SK-N-DZ (cell line): Measurements from ENCODE around the gene DBH.

Source experiments
- DNase-seq: peaks from one replicate; pipeline ENCODE4 v3.0.0-alpha.2; 2015; ENCODE audit warnings: low spot score

The DBH gene

GRCh38 chr9:133701321-133701980 lies 65.3 kb downstream of the DBH start:
- no peak for DNase-seq

DNA sequence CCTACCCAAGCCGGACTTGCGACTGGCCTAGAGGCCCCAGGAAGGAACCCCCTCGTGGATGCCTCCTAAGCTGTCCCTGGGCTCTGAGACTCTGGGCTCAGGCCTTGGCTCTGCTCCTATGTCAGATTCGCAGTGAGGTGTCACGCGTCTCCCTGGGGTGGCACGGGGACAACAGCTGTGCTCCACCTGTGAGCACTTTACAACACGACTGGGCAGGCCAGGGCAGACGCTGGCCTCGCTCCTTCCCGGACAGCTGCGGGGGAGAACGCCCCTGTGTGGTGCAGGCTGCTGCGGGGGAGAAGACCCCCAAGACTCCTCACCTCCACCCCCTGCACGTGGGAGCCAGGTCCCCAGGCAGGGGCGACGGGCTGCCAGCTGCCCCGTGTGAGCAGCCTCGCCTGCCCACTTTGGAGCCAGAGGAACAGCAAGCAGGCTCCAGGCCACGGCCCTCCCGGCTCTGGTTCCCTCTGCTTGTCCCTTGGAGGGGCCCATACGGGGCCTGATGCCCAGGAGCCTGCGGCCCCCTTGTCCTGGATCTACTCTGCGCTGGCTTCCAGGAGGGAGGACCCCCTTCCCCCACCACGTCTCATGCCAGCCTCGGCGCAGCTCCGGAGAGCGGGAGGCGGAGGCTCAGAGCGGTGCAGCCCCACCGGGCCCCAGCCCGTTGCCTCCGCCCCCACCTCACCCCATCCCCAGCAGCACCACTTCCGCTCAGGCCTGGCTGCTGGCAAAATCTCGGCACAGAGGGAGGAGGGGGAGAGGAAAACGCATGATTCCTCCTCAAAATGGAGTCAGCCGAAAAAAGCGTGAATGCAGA lies 66.0 kb downstream of the DBH start:
- no peak for DNase-seq

DNA sequence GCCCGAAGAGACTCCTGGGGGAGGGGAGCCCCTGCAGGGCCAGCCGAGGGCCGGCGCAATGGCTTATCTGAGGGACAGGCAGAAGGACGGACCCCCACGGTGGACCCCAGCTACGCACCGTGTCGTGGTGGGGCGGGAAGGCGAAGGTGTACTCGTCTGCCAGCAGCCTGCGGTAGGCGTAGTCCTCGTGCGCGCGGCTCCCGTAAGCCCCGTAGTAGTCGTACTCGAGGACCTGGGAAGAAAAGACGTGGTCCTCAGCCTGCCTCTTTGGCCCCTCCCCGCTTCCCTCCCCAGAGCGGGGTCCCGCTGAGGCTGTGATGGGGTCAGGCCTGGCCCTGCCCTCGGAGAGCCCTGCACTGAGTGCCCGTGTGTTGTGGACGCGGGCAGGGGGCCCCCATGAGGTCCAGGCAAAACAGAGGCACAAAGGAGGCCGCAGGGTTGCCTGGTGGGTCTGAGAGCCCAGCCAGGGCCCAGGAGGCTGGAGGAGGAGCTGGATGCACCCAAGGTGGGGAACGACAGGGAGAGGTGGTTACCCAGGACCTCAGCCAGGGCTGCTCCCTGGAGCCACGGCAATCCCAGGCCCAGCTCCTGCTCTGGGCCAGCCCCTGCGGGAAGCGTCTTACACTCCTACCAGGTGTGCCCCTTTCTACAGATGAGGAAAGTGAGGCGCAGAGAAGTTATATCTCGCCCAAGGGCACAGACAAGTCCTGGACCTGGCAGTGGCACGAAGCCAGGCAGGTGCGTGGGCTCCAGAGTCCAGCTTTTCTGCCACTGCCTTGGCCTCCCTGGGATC lies 66.8 kb downstream of the DBH start:
- DNase-seq: no peak

DNA sequence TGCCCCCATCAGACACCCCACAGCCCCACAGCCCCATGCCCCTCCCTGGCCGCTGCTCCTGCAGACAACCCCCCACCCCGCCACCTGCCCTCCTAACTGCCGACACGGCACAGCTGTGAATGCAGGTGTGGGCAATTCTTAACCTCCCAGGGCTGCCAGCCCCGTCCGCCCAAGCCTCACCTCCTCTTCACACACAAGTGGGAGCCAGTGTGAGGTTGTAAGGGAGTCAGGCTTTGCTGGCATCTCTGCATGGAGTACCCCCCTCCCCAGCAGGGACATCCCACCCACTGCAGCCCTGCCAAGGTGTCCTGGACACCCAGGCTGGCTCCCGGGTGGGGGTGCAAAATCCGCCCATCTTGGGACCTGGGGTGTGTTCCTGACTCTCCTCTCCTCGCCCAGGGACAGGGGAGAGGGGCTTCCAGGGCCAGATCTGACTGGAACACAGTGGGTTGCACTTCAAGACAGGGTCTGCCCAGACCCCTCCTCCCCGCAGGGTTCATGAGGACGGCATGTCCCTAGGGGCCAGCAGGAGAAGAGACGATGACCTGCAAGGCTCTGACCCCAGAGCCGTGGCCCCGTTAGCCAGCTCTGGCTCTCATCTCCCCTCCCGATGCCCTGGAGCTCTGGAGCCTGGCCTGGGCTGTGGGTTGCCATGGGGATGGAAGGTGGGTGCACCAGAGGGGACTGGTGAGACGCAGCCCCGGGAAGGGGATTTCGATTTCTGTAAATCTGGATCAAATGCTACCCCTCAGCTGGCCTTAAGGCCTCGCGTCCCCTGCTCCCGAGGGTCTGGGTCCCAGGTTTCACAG lies 67.6 kb downstream of the DBH start:
- DNase-seq: peak; percentile 56

GRCh38 chr9:133704711-133705181 lies 68.6 kb downstream of the DBH start:
- no peak for DNase-seq

- peak; percentile 68 for DNase-seq
These were observed 69.4 kb downstream of the DBH start for GRCh38 chr9:133705576-133705975.

GRCh38 chr9:133706307-133707050 lies 70.3 kb downstream of the DBH start:
- DNase-seq: no peak

- DNase-seq: no peak
These were observed 71.1 kb downstream of the DBH start for GRCh38 chr9:133707065-133707762.

GRCh38 chr9:133707763-133708245 lies 71.6 kb downstream of the DBH start:
- DNase-seq: no peak

GRCh38 chr9:133708246-133709014 lies 72.3 kb downstream of the DBH start:
- no peak for DNase-seq
